Fibroblast of the aortic adventitia (primary cell): Measurements from ENCODE around the gene SV2B. TPM values are rescaled to one million over a fixed set of nuclear protein-coding genes. Genes with fewer than 3 reads are reported as not detected.

Experiments used
- DNase-seq: peaks from one replicate; pipeline ENCODE4 v3.0.0-alpha.2; 2010; ENCODE audit warnings: low read depth
- H3K4me3 ChIP-seq: 2 replicates; pipeline ENCODE4 v1.5.1; 2011; ENCODE audit warnings: low read depth, mild to moderate bottlenecking, control low read depth, low read length, moderate library complexity
- CTCF ChIP-seq: IDR thresholded peaks from 2 replicates; pipeline ENCODE4 v1.5.1; 2011; ENCODE audit warnings: mild to moderate bottlenecking, low read length, control low read depth, inconsistent platforms; ENCODE audit not compliant: insufficient read depth
- total RNA-seq: library from RNA; depleted of rRNA; stranded (reverse); fragments of >200 nt; gene quantifications from 2 replicates; pipeline ENCODE4 v1.2.3, GENCODE V29; 2012; ENCODE audit warnings: low replicate concordance

Gene SV2B
- total RNA-seq, 1 donor = not detected

GRCh38 chr15:91135201-91136130 lies 35.4 kb downstream of the SV2B start:
- H3K4me3 ChIP-seq = no peak overlapping the region
- TF ChIP-seq CTCF = no peak
- no peak for DNase-seq

- no peak for TF ChIP-seq CTCF
- no peak for DNase-seq
- no peak overlapping the region for H3K4me3 ChIP-seq
These were observed 36.4 kb downstream of the SV2B start for GRCh38 chr15:91136386-91136923.

DNA sequence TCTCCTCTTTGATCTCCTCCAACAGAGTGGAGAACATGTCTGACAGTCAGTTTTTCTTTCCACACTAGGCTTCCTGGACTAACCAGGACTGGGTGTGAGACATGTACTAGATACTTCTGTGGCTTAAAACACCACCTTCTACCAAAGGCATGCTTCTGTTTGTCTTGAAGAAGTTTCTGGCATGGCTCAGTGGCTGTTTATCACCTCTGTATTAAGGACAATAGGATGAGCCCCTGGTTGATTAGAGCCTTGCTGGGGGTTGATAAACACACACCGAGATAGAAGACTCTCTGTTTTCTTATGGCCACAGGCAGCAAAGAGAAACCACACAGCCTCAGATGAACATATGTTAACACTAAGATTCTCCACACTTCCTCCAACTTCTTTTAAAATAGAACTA lies 40.5 kb downstream of the SV2B start:
- DNase-seq = no peak
- no peak overlapping the region for H3K4me3 ChIP-seq
- TF ChIP-seq CTCF = no peak

GRCh38 chr15:91141097-91141496 lies 41.0 kb downstream of the SV2B start:
- TF ChIP-seq CTCF = no peak
- DNase-seq = no peak

GRCh38 chr15:91142106-91142744 lies 42.2 kb downstream of the SV2B start:
- peak; percentile 2 for DNase-seq

More at GRCh38 chr15:91141097-91141496, 41.0 kb downstream of the SV2B start:
- no peak overlapping the region for H3K4me3 ChIP-seq

DNA sequence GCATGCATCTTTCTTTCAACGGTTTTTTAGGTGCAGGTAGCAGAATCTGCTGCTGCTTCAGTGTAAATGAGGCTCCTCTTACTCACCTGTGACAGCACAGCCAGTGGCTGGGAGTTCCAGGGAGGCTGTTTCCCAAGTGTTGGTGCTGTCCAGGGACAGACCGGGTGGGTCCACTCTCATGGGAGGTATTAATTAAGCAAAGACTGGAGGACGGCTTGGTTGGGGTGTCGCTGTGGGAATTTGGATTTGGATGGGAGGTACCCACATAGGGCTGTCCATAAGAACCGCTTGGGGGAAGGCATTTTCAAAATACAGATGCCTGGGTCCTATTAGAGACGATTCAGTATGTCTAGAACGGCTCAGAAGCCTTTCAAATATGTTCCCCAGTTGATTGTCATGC lies 42.9 kb downstream of the SV2B start:
- TF ChIP-seq CTCF = no peak

More at GRCh38 chr15:91142106-91142744, 42.2 kb downstream of the SV2B start:
- TF ChIP-seq CTCF = no peak
- H3K4me3 ChIP-seq = no peak overlapping the region

More for the DNA sequence above, 42.9 kb downstream of the SV2B start:
- H3K4me3 ChIP-seq = no peak overlapping the region
- DNase-seq = no peak
